Keratinocyte (primary cell): ENCODE results near the gene CWC27. TPM values are rescaled to one million over a fixed set of nuclear protein-coding genes. Genes with fewer than 3 reads are reported as not detected.

Source experiments
- DNase-seq: peaks from one replicate; pipeline ENCODE4 v3.0.0-alpha.2; 2011; ENCODE audit warnings: low read depth, missing footprints, low spot score
- FAIRE-seq: peaks from 2 replicates; lab custom pipeline; 2011; peaks lifted over from hg19 to GRCh38; lab: Jason Lieb, UNC
- H2AFZ ChIP-seq: 2 replicates; pipeline ENCODE4 v1.6.0; 2012; ENCODE audit warnings: low read length, control low read depth, inconsistent platforms; ENCODE audit not compliant: control insufficient read depth
- H3K27ac ChIP-seq: 2 replicates; pipeline ENCODE4 v1.5.1; 2011; ENCODE audit warnings: low read length; ENCODE audit not compliant: control insufficient read depth, insufficient read depth
- H3K27me3 ChIP-seq: 3 replicates; pipeline ENCODE4 v1.6.0; 2011; ENCODE audit warnings: low read length; ENCODE audit not compliant: control insufficient read depth, insufficient read depth; ENCODE audit errors: extremely low read depth
- H3K36me3 ChIP-seq, 2 experiments: 2 replicates in 1 of 2; 3 replicates in 1 of 2; pipeline ENCODE4 v1.5.1; 2011; ENCODE audit warnings: low read length in 2 of 2, mild to moderate bottlenecking in 1 of 2; ENCODE audit not compliant: control insufficient read depth in 2 of 2, insufficient read depth in 2 of 2; ENCODE audit errors: extremely low read depth in 1 of 2
- H3K4me1 ChIP-seq: 3 replicates; pipeline ENCODE4 v1.5.1; 2011; ENCODE audit warnings: low read length; ENCODE audit not compliant: control insufficient read depth, insufficient read depth; ENCODE audit errors: extremely low read depth
- H3K4me2 ChIP-seq: 3 replicates; pipeline ENCODE4 v1.6.0; 2011; ENCODE audit warnings: low read depth, low read length; ENCODE audit not compliant: control insufficient read depth, insufficient read depth; ENCODE audit errors: extremely low read depth
- H3K4me3 ChIP-seq, 3 experiments: fragments of 200-600 bp in 1 of 3; sonication (generic) in 1 of 3; 2 replicates in 2 of 3; 3 replicates in 1 of 3; pipeline ENCODE4 v1.5.1; 2011 to 2016; ENCODE audit warnings: low read length in 3 of 3, mild to moderate bottlenecking in 3 of 3, control low read depth in 2 of 3, inconsistent platforms in 1 of 3, low read depth in 1 of 3, mixed read lengths in 1 of 3, mixed run types in 1 of 3, moderate library complexity in 1 of 3; ENCODE audit not compliant: control insufficient read depth in 2 of 3, insufficient read depth in 2 of 3; ENCODE audit errors: extremely low read depth in 1 of 3
- H3K79me2 ChIP-seq: 2 replicates; pipeline ENCODE4 v1.6.0; 2012; ENCODE audit warnings: low read length; ENCODE audit not compliant: control insufficient read depth, insufficient read depth
- H3K9ac ChIP-seq: 3 replicates; pipeline ENCODE4 v1.6.0; 2011; ENCODE audit warnings: low read length; ENCODE audit not compliant: control insufficient read depth, insufficient read depth; ENCODE audit errors: extremely low read depth
- H3K9me1 ChIP-seq: 3 replicates; pipeline ENCODE4 v1.6.0; 2011; ENCODE audit warnings: low read length; ENCODE audit not compliant: control insufficient read depth, insufficient read depth; ENCODE audit errors: extremely low read depth
- H3K9me3 ChIP-seq: 2 replicates; pipeline ENCODE4 v1.5.1; 2012; ENCODE audit warnings: low read depth, low read length; ENCODE audit not compliant: control insufficient read depth
- H4K20me1 ChIP-seq: 3 replicates; pipeline ENCODE4 v1.6.0; 2011; ENCODE audit warnings: low read length; ENCODE audit not compliant: control insufficient read depth, insufficient read depth; ENCODE audit errors: extremely low read depth
- EZH2 ChIP-seq: IDR thresholded peaks from one replicate; pipeline ENCODE4 v1.6.1; 2012; ENCODE audit warnings: inconsistent platforms, mild to moderate bottlenecking, low read length, moderate library complexity
- dilution Hi-C: fragments of 300-500 bp; cut with MboI; formaldehyde crosslinking; loops from one replicate; pipeline ENCODE4 v1.7.0; 2020; ENCODE audit warnings: low sequenced_read_pairs; ENCODE audit not compliant: extremely low pct_ligation_motif_present
- polyA plus RNA-seq, 5 experiments: library from polyadenylated mRNA; depleted of rRNA in 3 of 5; stranded (reverse) in 3 of 5; stranded (forward) in 1 of 5; unstranded in 1 of 5; fragments of >200 nt; gene quantifications; 1 replicate in 1 of 5; 2 replicates in 3 of 5; 3 replicates in 1 of 5; pipeline versions ENCODE4 v1.2.1 to v1.2.3, GENCODE V29; 2011 to 2012; ENCODE audit warnings: missing spikeins in 2 of 5, low read depth in 1 of 5, low replicate concordance in 1 of 5
- TF ChIP-seq, protein P1 (sequence below), 3 experiments: IDR thresholded peaks in 1 of 3; conservative IDR thresholded peaks in 1 of 3; optimal IDR thresholded peaks in 1 of 3; 2 replicates in 2 of 3; 3 replicates in 1 of 3; pipeline versions ENCODE3 to v1.5.1; 2011; ENCODE audit warnings: low read length in 3 of 3, mild to moderate bottlenecking in 3 of 3, moderate library complexity in 2 of 3, control low read depth in 1 of 3, inconsistent platforms in 1 of 3; ENCODE audit not compliant: insufficient read depth in 2 of 3; ENCODE audit errors: extremely low read depth in 1 of 3

CWC27 gene
- polyA plus RNA-seq, 1 donor (not counting 4 experiments of a cell fraction or from before 2014, with no cell fraction given): 31.8 TPM

DNA sequence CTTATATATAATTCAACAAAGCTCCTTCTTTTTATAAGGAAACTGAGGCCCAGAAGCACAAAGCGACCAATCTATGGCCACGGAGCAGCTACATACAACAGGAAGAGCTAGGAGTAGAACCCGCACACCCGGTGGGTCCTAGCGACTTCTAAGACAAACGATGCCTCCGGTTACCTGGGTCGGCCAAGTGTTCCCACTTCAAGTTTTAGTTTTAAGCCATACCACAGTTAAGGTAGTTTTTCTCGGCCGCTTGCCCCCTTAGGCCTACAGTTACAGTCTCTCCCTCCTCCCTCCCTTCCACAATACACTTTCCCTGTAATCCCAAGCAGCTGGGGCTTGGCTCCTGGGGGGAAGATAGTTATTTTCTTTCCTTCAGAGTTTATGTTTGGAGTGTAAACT lies 772 bp upstream of the CWC27 start:
- Histone ChIP-seq H3K36me3 (peaks cover 2 to 14% of the 10 kb centered on the region in 2 experiments), H3K4me3 (peak overlapping the region; percentile 68 to 88 (median 85)), H3K9me1 (no peaks in the 10 kb centered on the region), H3K27me3 (no peaks in the 10 kb centered on the region), H2AFZ (peak overlapping the region; percentile 99), H3K4me1 (peaks cover 44% of the 10 kb centered on the region), H3K79me2 (peaks cover 87% of the 10 kb centered on the region), H3K27ac (peak overlapping the region; percentile 98), H4K20me1 (no peaks in the 10 kb centered on the region), H3K9ac (peak overlapping the region; percentile 99), H3K4me2 (peak overlapping the region; percentile 98), H3K9me3 (no peaks in the 10 kb centered on the region)
- no peak for FAIRE-seq
- dilution Hi-C loops: no loop called here
- DNase-seq: no peak
- no peak for TF ChIP-seq EZH2
- TF ChIP-seq, protein P1, sequence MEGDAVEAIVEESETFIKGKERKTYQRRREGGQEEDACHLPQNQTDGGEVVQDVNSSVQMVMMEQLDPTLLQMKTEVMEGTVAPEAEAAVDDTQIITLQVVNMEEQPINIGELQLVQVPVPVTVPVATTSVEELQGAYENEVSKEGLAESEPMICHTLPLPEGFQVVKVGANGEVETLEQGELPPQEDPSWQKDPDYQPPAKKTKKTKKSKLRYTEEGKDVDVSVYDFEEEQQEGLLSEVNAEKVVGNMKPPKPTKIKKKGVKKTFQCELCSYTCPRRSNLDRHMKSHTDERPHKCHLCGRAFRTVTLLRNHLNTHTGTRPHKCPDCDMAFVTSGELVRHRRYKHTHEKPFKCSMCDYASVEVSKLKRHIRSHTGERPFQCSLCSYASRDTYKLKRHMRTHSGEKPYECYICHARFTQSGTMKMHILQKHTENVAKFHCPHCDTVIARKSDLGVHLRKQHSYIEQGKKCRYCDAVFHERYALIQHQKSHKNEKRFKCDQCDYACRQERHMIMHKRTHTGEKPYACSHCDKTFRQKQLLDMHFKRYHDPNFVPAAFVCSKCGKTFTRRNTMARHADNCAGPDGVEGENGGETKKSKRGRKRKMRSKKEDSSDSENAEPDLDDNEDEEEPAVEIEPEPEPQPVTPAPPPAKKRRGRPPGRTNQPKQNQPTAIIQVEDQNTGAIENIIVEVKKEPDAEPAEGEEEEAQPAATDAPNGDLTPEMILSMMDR (optimal IDR thresholded peaks at IDR 0.05 in 1 of 3, IDR thresholded peaks at IDR 0.05 in 1 of 3, conservative IDR thresholded peaks at IDR 0.05 in 1 of 3; ENCODE audit: extremely low read depth in 1 of 3, insufficient read depth in 2 of 3, low read length in 3 of 3): no peak

DNA sequence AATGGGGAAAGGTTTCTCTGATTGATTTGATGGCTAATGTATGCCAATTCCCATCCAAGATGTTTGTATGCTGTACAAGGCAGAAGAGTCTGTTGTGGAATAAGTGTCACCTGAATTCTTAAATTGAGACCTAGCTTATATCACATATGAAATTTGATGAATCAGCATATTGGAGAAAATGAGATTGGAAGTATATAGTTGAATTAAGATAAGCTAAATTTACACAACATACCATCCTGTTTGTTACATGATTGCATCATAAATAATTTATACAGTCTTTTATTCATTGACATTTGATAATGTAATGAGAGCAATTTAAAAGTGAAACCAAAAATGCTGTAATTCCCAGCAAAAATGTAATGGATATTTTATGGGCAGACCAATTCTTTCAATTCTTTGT lies 1.1 kb downstream of the CWC27 start:
- Histone ChIP-seq H3K4me2 (peak overlapping the region; percentile 99), H3K4me3 (peak overlapping the region; percentile 68 to 88 (median 85)), H3K9me3 (no peaks in the 10 kb centered on the region), H3K79me2 (peaks cover 73% of the 10 kb centered on the region), H3K4me1 (peaks cover 43% of the 10 kb centered on the region), H2AFZ (peak overlapping the region; percentile 99), H4K20me1 (no peaks in the 10 kb centered on the region), H3K9me1 (no peaks in the 10 kb centered on the region), H3K36me3 (peaks cover 0 to 8% of the 10 kb centered on the region in 2 experiments), H3K27ac (peak overlapping the region; percentile 98), H3K9ac (peak overlapping the region; percentile 99), H3K27me3 (no peaks in the 10 kb centered on the region)
- DNase-seq: no peak
- TF ChIP-seq, protein P1 (optimal IDR thresholded peaks at IDR 0.05 in 1 of 3, IDR thresholded peaks at IDR 0.05 in 1 of 3, conservative IDR thresholded peaks at IDR 0.05 in 1 of 3; ENCODE audit: extremely low read depth in 1 of 3, insufficient read depth in 2 of 3, low read length in 3 of 3): no peak
- no peak for TF ChIP-seq EZH2
- dilution Hi-C loops: no loop called here
- no peak for FAIRE-seq
